Left ventricle myocardium inferior (tissue), 1 donor: ENCODE data around the gene TRIO. TPM values are rescaled to one million over a fixed set of nuclear protein-coding genes. Genes with fewer than 3 reads are reported as not detected.

Source experiments
- DNase-seq: peaks from one replicate; pipeline ENCODE4 v3.0.0-alpha.2; 2020
- H3K27ac ChIP-seq: fragments of 200-600 bp; replicated peaks from 2 replicates; pipeline ENCODE4 v1.8.0; 2021
- H3K27me3 ChIP-seq: fragments of 200-600 bp; 2 replicates; pipeline ENCODE4 v1.8.0; 2021; ENCODE audit warnings: low read depth
- H3K36me3 ChIP-seq: fragments of 200-600 bp; 2 replicates; pipeline ENCODE4 v1.8.0; 2021
- H3K4me1 ChIP-seq: fragments of 200-600 bp; 2 replicates; pipeline ENCODE4 v1.8.0; 2021
- H3K4me3 ChIP-seq: fragments of 200-600 bp; 2 replicates; pipeline ENCODE4 v1.8.0; 2021; ENCODE audit warnings: mild to moderate bottlenecking, moderate library complexity
- H3K9me3 ChIP-seq: fragments of 200-600 bp; replicated peaks from 2 replicates; pipeline ENCODE4 v1.8.0; 2021
- CTCF ChIP-seq: fragments of 200-600 bp; IDR thresholded peaks from 2 replicates; pipeline ENCODE4 v1.8.0; 2021; ENCODE audit warnings: antibody characterized with exemption, mild to moderate bottlenecking, borderline replicate concordance
- intact Hi-C: fragments of 100-400 bp; cut with micrococcal nuclease; formaldehyde crosslinking; loops from one replicate; pipeline ENCODE4 v1.11.0; 2022
- total RNA-seq: library from RNA; stranded (reverse); fragmentation: NEBNext Ultra II Directional; extraction: Animal tissue kit (Norgen Biotek cat#: 25700); gene quantifications from one replicate; pipeline ENCODE4 v1.2.1, GENCODE V29; 2021
- donor health status: DM: no; HTN: yes; CAD: no; lungs with severe emphysema.

TRIO gene
- total RNA-seq, 1 donor from 2014 or later: 52.8 TPM

GRCh38 chr5:14413331-14413750 lies 270.2 kb downstream of the TRIO start:
- TF ChIP-seq CTCF: no peak
- H3K4me1 ChIP-seq: peaks cover 45% of the 10 kb centered on the region
- no peaks in the 10 kb centered on the region for H3K9me3 ChIP-seq
- intact Hi-C loops: no loop called here
- no peak for DNase-seq
- H3K27me3 ChIP-seq: no peaks in the 10 kb centered on the region
- H3K4me3 ChIP-seq: no peak overlapping the region
- H3K27ac ChIP-seq: no peak overlapping the region
- peaks cover 73% of the 10 kb centered on the region for H3K36me3 ChIP-seq

GRCh38 chr5:14414007-14414406 lies 270.9 kb downstream of the TRIO start:
- intact Hi-C loops: no loop called here
- Histone ChIP-seq H3K27ac (no peak overlapping the region), H3K4me1 (peaks cover 40% of the 10 kb centered on the region), H3K36me3 (peaks cover 73% of the 10 kb centered on the region), H3K4me3 (no peak overlapping the region), H3K9me3 (no peaks in the 10 kb centered on the region), H3K27me3 (no peaks in the 10 kb centered on the region)
- no peak for DNase-seq
- TF ChIP-seq CTCF: no peak

GRCh38 chr5:14414656-14415023 lies 271.5 kb downstream of the TRIO start:
- Histone ChIP-seq H3K27ac (no peak overlapping the region), H3K36me3 (peaks cover 78% of the 10 kb centered on the region), H3K27me3 (no peaks in the 10 kb centered on the region), H3K4me3 (no peak overlapping the region), H3K4me1 (peaks cover 36% of the 10 kb centered on the region), H3K9me3 (no peaks in the 10 kb centered on the region)
- DNase-seq: no peak
- intact Hi-C loops: no loop called here
- no peak for TF ChIP-seq CTCF

GRCh38 chr5:14415024-14415697 lies 272.0 kb downstream of the TRIO start:
- H3K27ac ChIP-seq: no peak overlapping the region
- no peaks in the 10 kb centered on the region for H3K27me3 ChIP-seq
- no peak overlapping the region for H3K4me3 ChIP-seq
- no peak for TF ChIP-seq CTCF
- H3K4me1 ChIP-seq: peaks cover 36% of the 10 kb centered on the region
- no peaks in the 10 kb centered on the region for H3K9me3 ChIP-seq
- intact Hi-C loops: no loop called here
- H3K36me3 ChIP-seq: peaks cover 78% of the 10 kb centered on the region
- DNase-seq: no peak

- TF ChIP-seq CTCF: no peak
- Histone ChIP-seq H3K27me3 (no peaks in the 10 kb centered on the region), H3K36me3 (peaks cover 78% of the 10 kb centered on the region), H3K9me3 (no peaks in the 10 kb centered on the region), H3K4me3 (no peak overlapping the region), H3K4me1 (peaks cover 39% of the 10 kb centered on the region), H3K27ac (no peak overlapping the region)
- no peak for DNase-seq
- intact Hi-C loops: no loop called here
Measured at GRCh38 chr5:14415698-14416074, 272.5 kb downstream of the TRIO start.
